ENCODE measurements around the gene CTNNBIP1. TPM values are rescaled to one million over a fixed set of nuclear protein-coding genes. Genes with fewer than 3 reads are reported as not detected.

The CTNNBIP1 gene
- total and polyA plus RNA-seq, 3 donors from 2014 or later: 45.3 to 60.8 (median 48.1) TPM

DNA sequence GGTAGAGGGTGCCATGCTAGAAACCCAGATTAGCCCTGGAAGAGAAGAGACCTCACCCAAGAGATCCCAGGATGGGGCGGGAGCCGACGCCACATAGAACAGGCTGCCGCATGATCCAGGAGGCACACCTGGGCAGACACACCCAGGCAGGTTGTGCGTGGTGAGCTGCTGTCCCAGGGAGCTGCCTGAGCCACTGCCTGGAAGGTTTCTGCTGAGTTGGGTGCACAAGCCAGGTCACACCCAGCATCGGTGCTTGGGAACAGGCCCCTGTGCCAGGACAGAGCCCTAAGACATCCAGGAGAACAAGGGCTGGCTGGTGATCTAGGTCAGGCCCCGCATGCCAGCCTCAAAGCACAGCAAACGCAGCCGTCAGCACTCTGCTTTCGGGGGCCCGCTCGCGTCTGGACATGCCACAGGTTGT lies 40.2 kb downstream of the CTNNBIP1 start:
- Histone ChIP-seq H3K9me3 (no peaks in the 10 kb centered on the region), H3K36me3 (ENCODE audit: low read depth, missing control alignments) (no peaks in the 10 kb centered on the region), H3K4me1 (peaks cover 3% of the 10 kb centered on the region), H3K27ac (no peak overlapping the region), H3K27me3 (no peaks in the 10 kb centered on the region), H3K4me3 (no peak overlapping the region)
- TF ChIP-seq POLR2A (IDR thresholded peaks at IDR 0.05): no peak
- TF ChIP-seq, protein P1, sequence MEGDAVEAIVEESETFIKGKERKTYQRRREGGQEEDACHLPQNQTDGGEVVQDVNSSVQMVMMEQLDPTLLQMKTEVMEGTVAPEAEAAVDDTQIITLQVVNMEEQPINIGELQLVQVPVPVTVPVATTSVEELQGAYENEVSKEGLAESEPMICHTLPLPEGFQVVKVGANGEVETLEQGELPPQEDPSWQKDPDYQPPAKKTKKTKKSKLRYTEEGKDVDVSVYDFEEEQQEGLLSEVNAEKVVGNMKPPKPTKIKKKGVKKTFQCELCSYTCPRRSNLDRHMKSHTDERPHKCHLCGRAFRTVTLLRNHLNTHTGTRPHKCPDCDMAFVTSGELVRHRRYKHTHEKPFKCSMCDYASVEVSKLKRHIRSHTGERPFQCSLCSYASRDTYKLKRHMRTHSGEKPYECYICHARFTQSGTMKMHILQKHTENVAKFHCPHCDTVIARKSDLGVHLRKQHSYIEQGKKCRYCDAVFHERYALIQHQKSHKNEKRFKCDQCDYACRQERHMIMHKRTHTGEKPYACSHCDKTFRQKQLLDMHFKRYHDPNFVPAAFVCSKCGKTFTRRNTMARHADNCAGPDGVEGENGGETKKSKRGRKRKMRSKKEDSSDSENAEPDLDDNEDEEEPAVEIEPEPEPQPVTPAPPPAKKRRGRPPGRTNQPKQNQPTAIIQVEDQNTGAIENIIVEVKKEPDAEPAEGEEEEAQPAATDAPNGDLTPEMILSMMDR (IDR thresholded peaks at IDR 0.05): no peak
- WGBS, 2 donors: 71 to 90% methylated on average over 3 to 13 of the region's 13 CpGs
- no peak for DNase-seq
- intact Hi-C loops (cut with DNase I; ENCODE audit: low total_unique reads): loop anchor here (10.0 kb wide), 3 partner anchors 75 to 245 kb away; partner anchors contain the start of genes LZIC and NMNAT1

DNA sequence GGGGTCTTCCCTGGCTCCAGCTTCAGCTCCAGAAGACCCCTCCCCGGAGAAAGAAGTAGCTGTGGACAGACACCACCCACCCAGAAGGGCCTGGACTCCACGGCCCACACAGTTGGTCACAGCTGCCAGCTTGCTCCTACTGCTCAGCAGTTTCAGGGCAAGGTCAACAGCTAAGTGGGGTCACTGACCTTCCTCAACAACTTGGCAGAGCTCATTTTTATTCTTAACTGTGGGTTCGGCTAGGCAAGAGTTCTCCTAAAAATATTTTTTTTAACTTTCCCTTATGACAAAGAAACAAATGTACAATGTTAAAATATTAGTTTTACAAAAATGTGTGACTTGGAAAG lies 41.9 kb downstream of the CTNNBIP1 start:
- Histone ChIP-seq H3K4me3 (no peak overlapping the region), H3K4me1 (peaks cover 3% of the 10 kb centered on the region), H3K9me3 (no peaks in the 10 kb centered on the region), H3K27ac (no peak overlapping the region), H3K27me3 (no peaks in the 10 kb centered on the region), H3K36me3 (ENCODE audit: low read depth, missing control alignments) (no peaks in the 10 kb centered on the region)
- intact Hi-C loops (cut with DNase I; ENCODE audit: low total_unique reads): loop anchor here (10.0 kb wide), 2 partner anchors 83 to 243 kb away; no protein-coding TSS in a partner anchor
- TF ChIP-seq, protein P1 (IDR thresholded peaks at IDR 0.05): no peak
- no peak for TF ChIP-seq POLR2A (IDR thresholded peaks at IDR 0.05)
- DNase-seq: no peak
- 40 to 42% methylated on average over 2 to 3 of the region's 3 CpGs for whole genome bisulfite sequencing, 2 donors

DNA sequence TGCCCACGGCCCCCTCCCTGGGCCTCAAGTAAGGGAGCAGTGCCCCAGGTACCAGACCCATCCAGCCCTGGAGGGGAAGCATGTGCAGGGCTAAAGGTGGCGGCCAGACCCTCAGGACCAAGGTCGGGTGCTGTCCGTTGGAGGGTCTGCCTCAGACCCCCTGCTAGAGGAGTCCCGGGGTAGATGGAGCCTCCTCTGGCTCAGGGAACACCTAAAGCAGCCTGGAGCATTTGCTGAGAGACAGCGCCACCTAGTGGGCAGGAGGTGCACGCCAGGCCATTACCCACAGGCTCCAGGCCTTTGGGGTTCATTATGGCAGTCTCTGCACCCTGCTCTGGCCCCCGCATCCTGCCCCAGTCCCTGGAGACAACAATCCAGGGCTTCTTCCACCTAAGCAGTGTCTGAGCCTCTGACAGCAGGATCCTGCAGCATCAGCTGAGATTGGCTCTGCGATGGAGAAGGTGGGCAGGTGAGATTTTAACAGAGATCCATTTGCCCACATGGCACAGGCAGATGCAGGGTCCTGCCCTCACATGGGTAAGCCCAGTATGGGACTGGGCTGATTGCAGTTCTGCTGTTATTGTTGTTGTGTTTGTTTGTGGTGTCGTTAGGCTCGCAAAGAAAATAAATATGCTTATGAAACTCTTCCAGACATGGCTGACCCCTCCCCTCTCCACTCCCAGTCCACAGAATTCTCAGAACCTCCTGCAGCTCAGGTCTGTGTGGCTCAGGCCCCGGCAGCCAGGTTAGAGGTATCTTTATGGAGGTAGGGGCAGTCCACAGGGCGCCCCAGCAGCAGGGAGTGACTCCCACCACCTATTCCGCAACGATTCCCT lies 42.4 kb downstream of the CTNNBIP1 start:
- Histone ChIP-seq H3K27ac (no peak overlapping the region), H3K9me3 (no peaks in the 10 kb centered on the region), H3K36me3 (ENCODE audit: low read depth, missing control alignments) (no peaks in the 10 kb centered on the region), H3K4me3 (no peak overlapping the region), H3K27me3 (no peaks in the 10 kb centered on the region), H3K4me1 (peaks cover 3% of the 10 kb centered on the region)
- peak; percentile 91 for DNase-seq
- WGBS, 2 donors: 52 to 70% methylated on average over 4 to 15 of the region's 15 CpGs
- TF ChIP-seq, protein P1 (IDR thresholded peaks at IDR 0.05): peak; percentile 91 to 97 (median 91)
- no peak for TF ChIP-seq POLR2A (IDR thresholded peaks at IDR 0.05)
- intact Hi-C loops (cut with DNase I; ENCODE audit: low total_unique reads): loop anchor here (10.0 kb wide), 2 partner anchors 83 to 243 kb away; no protein-coding TSS in a partner anchor

DNA sequence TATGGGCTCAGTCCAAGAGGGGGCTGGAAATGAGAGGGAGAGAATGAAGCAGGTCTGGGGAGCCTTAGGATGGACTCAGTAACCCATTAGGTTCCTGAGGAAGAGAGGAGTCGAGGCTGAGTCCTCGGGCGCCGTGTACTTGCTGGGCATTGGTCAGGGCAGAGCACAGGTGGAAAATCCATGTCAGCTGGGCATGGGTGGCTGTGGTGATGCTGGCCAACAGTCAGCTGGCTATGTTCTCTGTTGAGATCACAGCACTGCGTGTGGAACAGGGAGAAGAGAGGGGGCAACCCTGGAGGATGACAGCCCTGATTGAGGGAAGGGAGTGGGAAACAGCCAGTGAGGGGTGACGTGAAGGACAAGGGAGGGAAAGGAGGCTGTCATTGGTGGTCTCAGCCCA lies 43.2 kb downstream of the CTNNBIP1 start:
- TF ChIP-seq POLR2A (IDR thresholded peaks at IDR 0.05): no peak
- TF ChIP-seq, protein P1 (IDR thresholded peaks at IDR 0.05): no peak
- no peak overlapping the region for H3K4me3 ChIP-seq
- WGBS, 2 donors: 87 to 95% methylated on average over 6 of the region's 6 CpGs
- H3K9me3 ChIP-seq: no peaks in the 10 kb centered on the region
- intact Hi-C loops (cut with DNase I; ENCODE audit: low total_unique reads): loop anchor here (10.0 kb wide), 2 partner anchors 82 to 242 kb away; no protein-coding TSS in a partner anchor
- peaks cover 3% of the 10 kb centered on the region for H3K4me1 ChIP-seq
- DNase-seq: no peak
- no peaks in the 10 kb centered on the region for H3K36me3 ChIP-seq (ENCODE audit: low read depth, missing control alignments)
- no peak overlapping the region for H3K27ac ChIP-seq
- H3K27me3 ChIP-seq: no peaks in the 10 kb centered on the region

Measured in testis (tissue), 3 donors.